Brain microvascular endothelial cell (primary cell): ENCODE data around the gene TAGLN2.

Experiments
- DNase-seq: peaks from one replicate; pipeline ENCODE4 v3.0.0-alpha.2; 2020
- H3K27ac ChIP-seq: fragments of 250-450 bp; sonication (Bioruptor Pico); 2 replicates; pipeline ENCODE4 v1.5.1; 2020; ENCODE audit warnings: mild to moderate bottlenecking, moderate library complexity
- H3K27me3 ChIP-seq: fragments of 250-450 bp; sonication (Bioruptor Pico); replicated peaks from 2 replicates; pipeline ENCODE4 v1.5.1; 2020; ENCODE audit warnings: mild to moderate bottlenecking
- H3K36me3 ChIP-seq: fragments of 250-450 bp; sonication (Bioruptor Pico); replicated peaks from 2 replicates; pipeline ENCODE4 v1.5.1; 2020; ENCODE audit warnings: mild to moderate bottlenecking
- H3K4me3 ChIP-seq: 2 replicates; pipeline ENCODE4 v1.5.1; 2011; ENCODE audit warnings: low read depth, mild to moderate bottlenecking, control low read depth, low read length, moderate library complexity
- CTCF ChIP-seq: IDR thresholded peaks from 2 replicates; pipeline ENCODE4 v1.5.1; 2011; ENCODE audit warnings: low read depth, mild to moderate bottlenecking, moderate library complexity, low read length, control low read depth, inconsistent platforms; ENCODE audit errors: missing control alignments
- in situ Hi-C: cut with HindIII; loops from 2 replicates; pipeline ENCODE4 v1.10.0; 2017; ENCODE audit warnings: low sequenced_read_pairs, low pct_ligation_motif_present

The TAGLN2 gene

GRCh38 chr1:159968901-159969300 is 43.6 kb upstream of the TAGLN2 start:
- no peak overlapping the region for H3K27ac ChIP-seq
- no peak for DNase-seq
- no peaks in the 10 kb centered on the region for H3K36me3 ChIP-seq
- H3K4me3 ChIP-seq: no peak overlapping the region
- no peak for TF ChIP-seq CTCF
- no peaks in the 10 kb centered on the region for H3K27me3 ChIP-seq
- in situ Hi-C loops: no loop called here

DNA sequence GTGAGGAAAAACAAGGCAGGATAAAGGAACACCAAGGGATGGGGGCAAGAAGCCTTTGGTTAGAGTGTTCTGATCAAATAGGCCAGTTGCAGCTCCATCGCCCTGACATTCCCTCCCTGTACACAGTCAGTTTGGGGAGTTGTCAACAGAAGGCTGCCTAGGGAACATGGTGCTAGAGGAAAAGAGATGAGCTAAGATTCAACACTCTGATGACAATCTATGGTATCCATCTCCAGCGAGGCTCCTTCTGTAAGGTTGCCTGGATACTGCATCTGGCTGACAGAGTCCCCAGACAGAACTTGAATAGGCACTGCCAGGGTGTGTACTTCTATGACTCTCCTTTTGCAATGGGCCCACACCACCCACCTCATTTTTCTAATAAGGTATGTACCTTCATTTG is 40.0 kb upstream of the TAGLN2 start:
- no peak for TF ChIP-seq CTCF
- in situ Hi-C loops: no loop called here
- no peak for DNase-seq
- H3K4me3 ChIP-seq: no peak overlapping the region
- no peaks in the 10 kb centered on the region for H3K36me3 ChIP-seq
- H3K27ac ChIP-seq: no peak overlapping the region
- H3K27me3 ChIP-seq: peaks cover 2% of the 10 kb centered on the region

- in situ Hi-C loops: no loop called here
- H3K4me3 ChIP-seq: no peak overlapping the region
- H3K27me3 ChIP-seq: peaks cover 2% of the 10 kb centered on the region
These were observed 38.8 kb upstream of the TAGLN2 start for GRCh38 chr1:159964144-159964543.

DNA sequence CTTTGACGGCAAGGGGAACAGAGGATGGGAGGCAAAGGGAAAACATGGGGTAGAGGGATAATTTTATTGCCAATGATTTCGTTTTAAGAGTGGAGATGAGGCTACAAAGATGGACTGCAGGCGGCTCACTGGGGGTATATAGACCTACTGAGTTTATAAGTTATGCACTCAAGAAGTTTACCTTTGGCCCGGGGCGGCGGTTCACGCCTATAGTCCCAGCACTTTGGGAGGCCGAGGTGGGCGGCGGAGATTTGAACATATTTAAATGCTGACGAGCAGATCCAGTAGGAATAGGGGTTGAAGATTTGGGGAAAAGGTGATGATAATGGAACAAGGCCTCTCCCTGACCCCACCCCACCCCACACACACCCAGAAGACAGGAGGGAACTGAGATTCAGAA is 36.9 kb upstream of the TAGLN2 start:
- no peak overlapping the region for H3K4me3 ChIP-seq
- no peaks in the 10 kb centered on the region for H3K36me3 ChIP-seq
- peaks cover 2% of the 10 kb centered on the region for H3K27me3 ChIP-seq
- no peak for TF ChIP-seq CTCF
- H3K27ac ChIP-seq: no peak overlapping the region
- in situ Hi-C loops: no loop called here
- no peak for DNase-seq

More at GRCh38 chr1:159964144-159964543, 38.8 kb upstream of the TAGLN2 start:
- Histone ChIP-seq H3K27ac (no peak overlapping the region), H3K36me3 (no peaks in the 10 kb centered on the region)
- no peak for DNase-seq
- TF ChIP-seq CTCF: no peak

- Histone ChIP-seq H3K36me3 (no peaks in the 10 kb centered on the region), H3K27me3 (peaks cover 2% of the 10 kb centered on the region), H3K4me3 (no peak overlapping the region), H3K27ac (no peak overlapping the region)
- no peak for TF ChIP-seq CTCF
- in situ Hi-C loops: no loop called here
- DNase-seq: no peak
These were observed 36.3 kb upstream of the TAGLN2 start for GRCh38 chr1:159961636-159962035.

GRCh38 chr1:159960721-159961381 is 35.5 kb upstream of the TAGLN2 start:
- TF ChIP-seq CTCF: no peak
- Histone ChIP-seq H3K27me3 (peaks cover 2% of the 10 kb centered on the region), H3K36me3 (no peaks in the 10 kb centered on the region), H3K27ac (no peak overlapping the region), H3K4me3 (no peak overlapping the region)
- peak; percentile 7 for DNase-seq
- in situ Hi-C loops: no loop called here
